Stomach (tissue), 4 donors: ENCODE data around the gene SESN3.

Experiments
- EP300 ChIP-seq: sonication (generic); formaldehyde crosslinking; IDR thresholded peaks from one replicate; pipeline ENCODE4 v1.6.1; 2017; ENCODE audit warnings: antibody characterized with exemption
- POLR2A ChIP-seq, 4 donors: fragments of 450-650 bp; IDR thresholded peaks; one replicate each; pipeline ENCODE4 v1.6.1; 2016; ENCODE audit warnings: antibody characterized with exemption in 4 of 4, control low read depth in 2 of 4, mild to moderate bottlenecking in 1 of 4, moderate library complexity in 1 of 4
- TF ChIP-seq, protein P1 (sequence below), 7 experiments: fragments of 450-650 bp in 4 of 7; fragments of 200-600 bp in 3 of 7; sonication (generic) in 3 of 7; IDR thresholded peaks; one replicate each; pipeline ENCODE4 v1.5.1; 2016 to 2019; ENCODE audit warnings: antibody characterized with exemption in 7 of 7, control low read depth in 2 of 7, mild to moderate bottlenecking in 1 of 7

DNA sequence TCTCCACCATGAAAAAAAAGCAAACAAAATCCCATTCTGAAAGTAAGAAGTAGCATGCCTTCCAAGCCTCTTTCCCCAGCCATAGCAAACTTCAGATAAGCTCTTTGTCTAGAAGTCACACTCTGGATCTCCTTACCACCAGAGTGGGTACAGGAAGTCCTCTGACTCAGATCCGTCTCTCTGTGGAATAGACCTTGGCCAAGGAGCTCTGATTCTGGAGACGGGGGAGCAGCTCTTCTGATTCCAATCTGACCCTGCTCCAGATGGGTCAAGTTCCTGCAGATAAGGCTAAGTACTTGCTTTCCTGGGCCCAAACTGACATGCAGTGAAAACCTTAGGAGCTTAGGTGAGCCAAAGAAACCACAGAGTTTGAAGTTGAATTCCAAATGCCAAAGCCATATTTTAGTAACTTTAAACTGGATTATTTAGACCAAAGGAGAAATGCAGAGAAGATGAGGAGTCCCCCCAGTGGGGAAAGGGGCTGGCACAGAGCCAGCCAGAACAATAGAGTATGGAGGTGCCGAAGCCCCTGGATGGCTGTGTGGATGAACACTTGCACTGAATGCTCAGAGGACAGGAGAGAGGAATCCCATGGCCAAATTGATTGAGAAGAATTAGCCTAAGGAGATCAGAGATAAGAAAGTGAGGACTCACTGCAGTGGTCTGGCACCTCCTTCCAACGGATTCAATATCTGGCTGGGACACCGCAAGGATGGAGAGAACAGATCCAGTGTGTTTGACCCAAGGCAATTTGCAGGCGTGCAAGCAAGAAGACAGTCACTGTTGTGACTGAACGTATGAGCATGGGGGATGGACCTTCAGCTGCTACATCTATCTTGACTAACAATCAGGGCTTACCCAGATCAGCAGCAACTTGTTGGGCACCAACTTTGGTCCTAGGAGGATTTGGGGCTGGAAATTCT is 86.4 kb downstream of the SESN3 start:
- TF ChIP-seq, protein P1, sequence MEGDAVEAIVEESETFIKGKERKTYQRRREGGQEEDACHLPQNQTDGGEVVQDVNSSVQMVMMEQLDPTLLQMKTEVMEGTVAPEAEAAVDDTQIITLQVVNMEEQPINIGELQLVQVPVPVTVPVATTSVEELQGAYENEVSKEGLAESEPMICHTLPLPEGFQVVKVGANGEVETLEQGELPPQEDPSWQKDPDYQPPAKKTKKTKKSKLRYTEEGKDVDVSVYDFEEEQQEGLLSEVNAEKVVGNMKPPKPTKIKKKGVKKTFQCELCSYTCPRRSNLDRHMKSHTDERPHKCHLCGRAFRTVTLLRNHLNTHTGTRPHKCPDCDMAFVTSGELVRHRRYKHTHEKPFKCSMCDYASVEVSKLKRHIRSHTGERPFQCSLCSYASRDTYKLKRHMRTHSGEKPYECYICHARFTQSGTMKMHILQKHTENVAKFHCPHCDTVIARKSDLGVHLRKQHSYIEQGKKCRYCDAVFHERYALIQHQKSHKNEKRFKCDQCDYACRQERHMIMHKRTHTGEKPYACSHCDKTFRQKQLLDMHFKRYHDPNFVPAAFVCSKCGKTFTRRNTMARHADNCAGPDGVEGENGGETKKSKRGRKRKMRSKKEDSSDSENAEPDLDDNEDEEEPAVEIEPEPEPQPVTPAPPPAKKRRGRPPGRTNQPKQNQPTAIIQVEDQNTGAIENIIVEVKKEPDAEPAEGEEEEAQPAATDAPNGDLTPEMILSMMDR (IDR thresholded peaks at IDR 0.05): no peak
- TF ChIP-seq EP300: no peak
- no peak for TF ChIP-seq POLR2A (IDR thresholded peaks at IDR 0.05)
